Activated CD4-positive, alpha-beta T cell treated with anti-CD3 and anti-CD28 coated beads, Interleukin-2, Interleukin-6, amounts not matched to agents 100 ng/mL and 50 ng/mL, durations not matched to agents 16 hours and 8 hours (primary cell): ENCODE results near the gene TOB1.

ENCODE experiments used
- DNase-seq: peaks from one replicate; pipeline ENCODE4 v3.0.0-alpha.2; 2020

The TOB1 gene

GRCh38 chr17:50830994-50831393 lies 35.2 kb downstream of the TOB1 start:
- no peak for DNase-seq

GRCh38 chr17:50830352-50830751 lies 35.8 kb downstream of the TOB1 start:
- no peak for DNase-seq

- DNase-seq = no peak
Observed at GRCh38 chr17:50829332-50829731, 36.8 kb downstream of the TOB1 start.

DNA sequence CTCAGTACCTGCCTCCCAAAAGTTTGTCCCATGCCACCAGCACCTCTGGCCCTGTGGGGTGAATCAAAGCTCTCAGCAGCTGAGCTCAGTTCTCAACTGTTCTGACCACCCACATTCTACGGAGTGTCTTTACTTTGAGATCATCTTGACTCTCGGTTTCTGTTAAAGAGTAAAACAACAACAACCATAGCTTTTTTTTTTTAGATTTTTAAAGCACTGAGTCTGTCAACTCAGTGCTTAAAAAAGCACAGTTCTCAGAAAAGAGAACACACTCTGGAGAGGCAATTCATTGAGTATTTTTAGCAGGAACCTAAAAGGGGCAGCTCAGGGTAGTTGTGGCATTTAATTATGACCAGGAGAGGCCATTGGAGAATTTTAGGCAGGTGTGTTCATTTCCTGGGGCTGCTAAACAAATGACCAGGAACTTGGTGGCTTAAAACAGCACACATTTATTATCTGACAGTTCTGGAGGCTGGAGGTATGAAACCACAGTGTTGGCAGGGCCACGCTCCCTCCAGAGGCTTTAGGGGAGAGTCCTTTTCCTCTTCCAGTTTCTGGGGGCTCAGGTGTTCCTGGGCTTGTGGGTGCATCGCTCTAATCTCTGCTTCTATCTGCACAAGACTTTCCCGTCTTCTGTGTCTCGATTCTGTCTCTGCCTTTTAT lies 37.5 kb downstream of the TOB1 start:
- no peak for DNase-seq

DNA sequence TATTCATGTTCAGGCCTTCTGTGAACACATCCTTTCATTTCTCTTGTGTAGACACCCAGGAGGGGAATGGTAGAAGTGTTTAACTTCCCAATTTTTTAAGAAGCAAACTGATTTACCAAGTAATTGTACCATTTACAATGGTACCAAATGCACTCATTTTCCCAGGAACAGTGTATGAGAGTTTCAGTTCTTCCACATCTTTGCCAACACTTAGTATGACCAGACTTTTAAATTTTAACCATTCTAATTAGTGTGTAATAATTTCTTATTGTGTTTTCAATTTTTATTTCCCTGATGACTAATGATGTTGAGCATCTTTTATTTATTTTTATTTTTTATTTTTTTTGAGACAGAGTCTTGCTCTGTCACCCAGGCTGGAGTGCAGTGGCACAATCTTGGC lies 41.0 kb downstream of the TOB1 start:
- no peak for DNase-seq

GRCh38 chr17:50824429-50824828 lies 41.7 kb downstream of the TOB1 start:
- no peak for DNase-seq

GRCh38 chr17:50822550-50822949 lies 43.6 kb downstream of the TOB1 start:
- DNase-seq = no peak

DNA sequence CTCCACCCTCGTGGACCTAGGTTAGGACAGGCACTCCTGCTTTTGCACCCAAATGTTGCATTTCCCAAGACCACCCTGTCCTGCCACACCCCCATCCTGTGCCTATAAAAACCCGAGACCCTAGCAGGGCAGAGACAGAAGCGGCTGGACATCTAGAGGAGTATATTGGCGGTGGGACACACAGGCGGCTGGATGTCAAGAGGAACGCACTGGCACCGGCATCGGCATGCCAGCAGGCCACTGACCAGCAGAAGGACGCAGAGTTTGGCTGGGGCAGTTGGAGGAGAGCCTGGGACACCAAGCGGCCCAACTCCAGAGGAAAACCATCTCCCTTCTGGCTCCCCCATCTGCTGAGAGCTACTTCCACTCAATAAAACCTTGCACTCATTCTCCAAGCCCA lies 45.5 kb downstream of the TOB1 start:
- no peak for DNase-seq

DNA sequence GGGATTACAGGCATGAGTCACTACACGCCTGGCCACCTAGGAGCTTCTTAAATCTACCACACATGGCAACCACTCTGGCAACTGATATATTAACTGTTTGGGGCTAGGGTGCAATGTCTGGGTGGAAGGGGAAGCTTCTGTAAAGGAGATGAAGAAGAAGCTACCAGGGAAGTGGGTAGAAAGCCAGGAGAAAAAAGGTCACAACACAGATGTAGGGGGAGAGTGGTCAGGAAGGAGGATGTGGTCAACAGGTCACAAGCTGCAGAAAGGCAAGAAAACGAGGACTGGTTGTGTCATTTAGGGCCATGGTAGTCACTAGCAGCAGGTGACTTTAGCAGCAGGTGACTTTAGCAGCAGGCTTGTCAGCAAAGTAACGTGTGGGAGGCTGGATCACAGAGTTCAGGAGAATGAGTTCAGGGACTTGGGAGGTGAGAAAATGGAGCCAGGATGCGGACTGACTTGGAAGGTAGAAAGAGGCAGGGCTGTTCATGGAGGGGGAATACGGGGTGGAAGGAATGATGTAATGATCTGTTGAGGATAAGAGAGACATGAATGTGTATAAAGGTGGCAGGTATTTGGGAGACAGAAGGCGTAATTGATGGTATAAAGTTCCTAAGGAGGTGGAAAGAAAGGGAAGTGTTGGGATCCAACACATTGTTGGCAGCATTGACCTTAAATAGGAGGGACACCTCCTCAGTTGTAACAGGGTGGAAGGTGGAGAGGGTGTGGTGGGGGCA lies 47.1 kb downstream of the TOB1 start:
- DNase-seq = peak; percentile 17

GRCh38 chr17:50818261-50818660 lies 47.9 kb downstream of the TOB1 start:
- DNase-seq = no peak

GRCh38 chr17:50817838-50818237 lies 48.3 kb downstream of the TOB1 start:
- no peak for DNase-seq

DNA sequence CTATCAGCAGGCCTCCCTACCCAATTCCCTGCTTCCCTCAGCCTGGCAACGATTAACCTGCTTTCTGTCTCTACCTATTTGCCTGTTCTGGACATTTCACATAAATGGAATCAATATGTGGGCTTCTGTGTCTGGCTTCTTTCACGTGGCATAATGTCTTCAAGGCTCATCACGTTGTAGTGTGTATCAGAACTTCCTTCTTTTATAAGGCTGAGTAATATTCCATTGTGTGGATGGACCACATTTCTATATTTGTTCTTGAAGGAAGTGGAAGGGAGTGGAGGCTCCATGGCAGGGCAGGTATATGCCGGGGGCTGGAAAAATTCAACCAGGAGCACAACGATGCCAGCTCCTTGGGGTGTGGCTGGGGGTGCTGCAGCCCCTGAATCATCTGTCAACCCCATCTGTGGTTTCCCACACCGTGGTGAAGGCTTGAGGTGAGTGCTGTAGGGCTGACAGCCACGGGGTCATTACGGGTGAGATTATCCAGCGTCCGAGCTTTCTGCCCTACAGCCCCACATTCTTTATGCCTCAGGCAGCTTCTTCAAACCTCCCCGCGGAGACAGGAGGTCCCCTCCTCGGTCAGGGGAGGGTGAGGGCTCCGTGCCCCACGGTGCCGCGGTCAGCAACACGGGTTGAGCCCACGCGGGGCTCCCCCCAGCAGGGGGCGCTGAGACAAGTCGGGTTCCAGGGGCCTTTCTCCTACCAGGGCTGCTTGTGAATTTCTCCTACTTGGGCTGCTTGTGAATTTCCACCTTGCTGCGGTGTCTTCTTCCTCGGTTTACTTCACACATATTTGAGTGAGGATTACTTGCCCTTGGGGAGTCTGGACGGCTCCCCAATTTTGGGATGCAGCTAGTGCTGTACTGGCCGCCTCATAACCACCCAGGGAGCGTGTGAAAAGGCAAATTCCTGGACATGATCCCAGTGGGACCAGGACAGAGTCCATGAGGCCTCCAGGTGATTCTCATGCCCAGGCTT lies 49.1 kb downstream of the TOB1 start:
- peak; percentile 68 for DNase-seq

DNA sequence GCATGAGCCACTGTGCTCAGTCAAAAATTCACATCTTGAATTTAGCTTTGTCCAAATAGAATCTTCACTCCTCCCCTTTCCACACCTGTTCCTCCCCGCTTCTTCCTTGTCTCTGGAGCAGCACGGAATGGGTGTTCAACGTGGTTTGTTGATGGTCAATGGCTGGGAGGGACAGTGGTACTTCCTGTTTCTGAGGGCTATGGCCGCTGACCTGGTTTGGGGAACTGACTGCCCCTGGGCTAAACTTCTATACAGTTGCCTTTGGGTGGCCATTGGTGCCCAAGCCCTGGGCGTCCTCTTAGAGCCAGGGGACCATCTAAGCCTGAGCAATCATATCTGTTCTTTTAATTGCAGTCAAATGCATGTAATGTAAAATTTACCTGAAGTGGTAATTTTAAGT lies 49.9 kb downstream of the TOB1 start:
- DNase-seq = no peak

GRCh38 chr17:50815400-50815799 lies 50.8 kb downstream of the TOB1 start:
- no peak for DNase-seq

GRCh38 chr17:50813583-50813982 lies 52.6 kb downstream of the TOB1 start:
- DNase-seq = no peak
